ENCODE results near the gene WWC2.

GRCh38 chr4:183124865-183125264, 25.8 kb downstream of the WWC2 start:
- no peak for TF ChIP-seq CTCF (IDR thresholded peaks at IDR 0.05)
- TF ChIP-seq EP300 (IDR thresholded peaks at IDR 0.05), result no peak
